ENCODE results near the gene RGMA.

The RGMA gene

DNA sequence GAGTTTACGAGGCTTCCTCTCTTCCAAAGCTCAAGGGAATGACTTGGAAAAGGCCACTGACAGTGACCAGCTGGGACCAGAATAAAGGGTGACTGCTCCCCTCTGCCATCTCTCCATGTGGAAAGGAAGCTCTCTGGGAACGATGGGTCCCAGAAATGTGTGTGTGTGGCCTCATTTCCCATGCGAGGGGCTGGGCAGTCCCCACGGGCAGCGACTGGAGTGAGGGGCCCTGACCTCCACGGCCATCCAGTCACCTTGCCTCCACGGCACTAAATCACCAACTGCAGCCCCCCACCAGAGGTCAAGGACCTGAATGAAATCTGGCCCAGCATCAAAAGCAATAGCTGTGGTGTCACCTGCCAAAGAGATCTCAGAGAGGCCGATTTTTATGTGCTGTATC lies 29.6 kb downstream of the RGMA start:
- DNase-seq (ENCODE audit: low spot score), result no peak
- ChIA-PET POLR2A (ENCODE audit: low non-redundant PET) (no interaction called here), CTCF (interaction anchor here (0.5 to 1.2 kb wide), 3 partner anchors 9 to 29 kb away, joined by 3 to 5 read pairs (median 3); no protein-coding TSS in a partner anchor)
- TF ChIP-seq, protein P1, sequence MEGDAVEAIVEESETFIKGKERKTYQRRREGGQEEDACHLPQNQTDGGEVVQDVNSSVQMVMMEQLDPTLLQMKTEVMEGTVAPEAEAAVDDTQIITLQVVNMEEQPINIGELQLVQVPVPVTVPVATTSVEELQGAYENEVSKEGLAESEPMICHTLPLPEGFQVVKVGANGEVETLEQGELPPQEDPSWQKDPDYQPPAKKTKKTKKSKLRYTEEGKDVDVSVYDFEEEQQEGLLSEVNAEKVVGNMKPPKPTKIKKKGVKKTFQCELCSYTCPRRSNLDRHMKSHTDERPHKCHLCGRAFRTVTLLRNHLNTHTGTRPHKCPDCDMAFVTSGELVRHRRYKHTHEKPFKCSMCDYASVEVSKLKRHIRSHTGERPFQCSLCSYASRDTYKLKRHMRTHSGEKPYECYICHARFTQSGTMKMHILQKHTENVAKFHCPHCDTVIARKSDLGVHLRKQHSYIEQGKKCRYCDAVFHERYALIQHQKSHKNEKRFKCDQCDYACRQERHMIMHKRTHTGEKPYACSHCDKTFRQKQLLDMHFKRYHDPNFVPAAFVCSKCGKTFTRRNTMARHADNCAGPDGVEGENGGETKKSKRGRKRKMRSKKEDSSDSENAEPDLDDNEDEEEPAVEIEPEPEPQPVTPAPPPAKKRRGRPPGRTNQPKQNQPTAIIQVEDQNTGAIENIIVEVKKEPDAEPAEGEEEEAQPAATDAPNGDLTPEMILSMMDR (conservative IDR thresholded peaks at IDR 0.05; ENCODE audit: low read depth), result no peak
- no peak overlapping the region for H3K27ac ChIP-seq

DNA sequence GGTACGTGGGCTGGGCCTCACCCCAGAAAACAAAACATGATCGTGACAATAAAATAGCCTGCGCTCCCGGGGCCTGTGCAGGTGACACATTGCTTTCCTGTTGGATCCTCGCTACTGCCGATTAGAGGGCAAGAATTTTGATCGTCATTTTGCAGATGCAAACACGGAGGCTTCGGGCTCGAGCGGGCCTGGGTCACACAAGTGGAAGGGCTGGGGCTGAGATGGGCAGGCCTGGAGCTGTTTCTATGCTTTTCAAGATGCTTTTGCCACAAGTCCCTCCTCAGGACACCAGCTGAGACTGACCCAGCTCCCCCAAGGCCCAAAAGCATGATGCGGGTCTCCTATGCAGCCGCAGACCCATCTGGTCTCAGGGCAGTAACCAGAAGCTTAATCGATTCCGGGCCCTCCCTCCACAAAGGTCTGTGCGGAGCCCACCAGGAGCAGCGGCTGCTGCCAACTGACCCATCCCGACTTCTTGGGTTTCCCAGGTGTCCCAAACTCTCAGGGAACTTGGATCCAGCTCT lies 30.0 kb downstream of the RGMA start:
- H3K27ac ChIP-seq, result no peak overlapping the region
- TF ChIP-seq, protein P1 (conservative IDR thresholded peaks at IDR 0.05; ENCODE audit: low read depth), result no peak
- CTCF ChIA-PET, result interaction anchor here (1.2 kb wide), 1 partner anchor 8 kb away, joined by 3 read pairs; no protein-coding TSS in a partner anchor
- POLR2A ChIA-PET (ENCODE audit: low non-redundant PET), result no interaction called here
- DNase-seq (ENCODE audit: low spot score), result no peak

DNA sequence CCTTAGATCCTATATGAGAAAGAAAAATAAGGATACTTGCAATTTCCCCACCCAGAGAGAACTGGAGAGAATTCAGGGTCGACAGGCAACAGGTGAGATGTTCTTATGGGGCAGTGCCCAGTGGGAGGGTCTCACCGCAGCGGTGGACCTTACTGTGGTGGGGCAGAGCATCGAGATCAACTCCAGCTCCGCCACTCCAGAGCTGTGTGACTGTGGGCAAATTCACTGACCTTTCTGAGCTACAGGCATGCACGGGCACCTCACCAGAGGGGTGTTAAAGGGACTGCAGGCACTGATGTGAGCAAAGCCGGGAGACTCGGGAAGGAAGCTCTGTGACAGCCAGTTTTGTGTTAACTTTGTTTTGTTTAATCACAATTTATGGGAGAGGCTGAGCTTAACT lies 30.9 kb downstream of the RGMA start:
- H3K27ac ChIP-seq, result no peak overlapping the region
- TF ChIP-seq, protein P1 (conservative IDR thresholded peaks at IDR 0.05; ENCODE audit: low read depth), result no peak
- no peak for DNase-seq (ENCODE audit: low spot score)
- POLR2A ChIA-PET (ENCODE audit: low non-redundant PET), result no interaction called here
- CTCF ChIA-PET, result no interaction called here

DNA sequence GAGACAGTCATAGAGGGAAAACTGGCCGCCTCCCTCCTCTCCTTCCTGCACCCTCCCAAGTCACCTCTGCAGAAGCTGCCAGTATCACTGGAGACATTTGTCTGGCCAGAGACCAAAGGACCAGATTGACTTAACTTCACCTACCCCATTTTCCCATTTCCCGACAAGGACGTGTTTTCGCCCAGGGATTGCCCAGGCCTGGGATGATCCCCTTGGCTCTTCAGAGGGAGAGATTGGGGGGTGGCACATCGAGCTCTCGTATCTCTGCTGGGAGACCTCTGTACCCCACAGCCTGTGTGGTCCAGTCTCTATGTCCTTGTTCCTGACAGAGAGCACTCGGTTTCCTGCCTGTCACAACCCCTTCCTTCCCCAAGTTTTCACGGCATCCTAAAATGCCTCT lies 31.4 kb downstream of the RGMA start:
- CTCF ChIA-PET, result no interaction called here
- no peak for DNase-seq (ENCODE audit: low spot score)
- H3K27ac ChIP-seq, result no peak overlapping the region
- TF ChIP-seq, protein P1 (conservative IDR thresholded peaks at IDR 0.05; ENCODE audit: low read depth), result no peak
- POLR2A ChIA-PET (ENCODE audit: low non-redundant PET), result no interaction called here

DNA sequence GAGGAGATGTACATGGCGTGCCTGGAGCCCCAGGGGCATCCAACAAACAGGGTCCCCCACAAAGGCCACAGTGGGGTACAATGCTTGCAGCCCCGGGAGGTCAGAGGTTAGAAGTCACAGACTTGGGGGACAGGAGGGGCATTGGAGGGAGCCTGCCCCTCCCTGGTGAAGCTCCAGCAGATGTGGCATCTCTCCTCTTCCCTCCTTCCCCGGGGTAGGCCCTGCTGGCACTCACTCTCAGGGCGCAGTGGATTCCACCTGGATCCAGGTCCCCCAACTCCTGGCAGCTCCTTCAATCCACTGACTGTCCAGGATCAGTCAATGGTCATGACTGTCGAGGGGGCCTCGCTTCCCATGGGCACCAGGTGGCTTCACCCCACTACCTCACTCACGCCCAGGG lies 32.2 kb downstream of the RGMA start:
- TF ChIP-seq, protein P1 (conservative IDR thresholded peaks at IDR 0.05; ENCODE audit: low read depth), result no peak
- ChIA-PET POLR2A (ENCODE audit: low non-redundant PET) (no interaction called here), CTCF (no interaction called here)
- no peak overlapping the region for H3K27ac ChIP-seq
- no peak for DNase-seq (ENCODE audit: low spot score)

DNA sequence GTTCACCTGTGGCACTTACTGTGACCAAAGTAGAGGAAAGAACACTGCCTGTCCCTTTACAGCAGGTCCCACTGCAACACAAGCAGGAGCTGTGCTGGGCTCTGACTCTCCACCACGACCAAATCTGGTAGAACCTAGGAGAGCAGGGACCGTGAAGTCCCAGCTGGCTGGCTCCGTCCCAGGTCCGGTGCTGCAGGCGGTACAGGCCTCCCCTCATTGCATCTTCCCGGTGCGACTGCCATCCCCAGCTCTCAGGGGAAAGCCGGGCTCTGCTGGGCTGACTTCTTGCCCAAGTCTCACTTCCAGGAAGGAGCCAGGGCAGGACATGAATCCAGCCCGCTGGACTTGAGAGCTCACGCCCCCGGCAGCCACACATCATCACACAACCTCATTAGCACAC lies 33.8 kb downstream of the RGMA start:
- no peak for DNase-seq (ENCODE audit: low spot score)
- no peak overlapping the region for H3K27ac ChIP-seq
- TF ChIP-seq, protein P1 (conservative IDR thresholded peaks at IDR 0.05; ENCODE audit: low read depth), result no peak
- CTCF ChIA-PET, result interaction anchor here (0.6 kb wide), 2 partner anchors 86 to 829 kb away, joined by 3 read pairs; no protein-coding TSS in a partner anchor
- POLR2A ChIA-PET (ENCODE audit: low non-redundant PET), result no interaction called here

Data from RWPE1 (cell line).